Measurements from ENCODE around the gene GTF3C4. TPM values are rescaled to one million over a fixed set of nuclear protein-coding genes. Genes with fewer than 3 reads are reported as not detected.

GTF3C4 gene
- total and polyA plus RNA-seq, 10 of the 15 experiments (the other 5 are each of a cell fraction or from before 2014, with no cell fraction given) = 3.2 to 18.9 (median 8.2) TPM

DNA sequence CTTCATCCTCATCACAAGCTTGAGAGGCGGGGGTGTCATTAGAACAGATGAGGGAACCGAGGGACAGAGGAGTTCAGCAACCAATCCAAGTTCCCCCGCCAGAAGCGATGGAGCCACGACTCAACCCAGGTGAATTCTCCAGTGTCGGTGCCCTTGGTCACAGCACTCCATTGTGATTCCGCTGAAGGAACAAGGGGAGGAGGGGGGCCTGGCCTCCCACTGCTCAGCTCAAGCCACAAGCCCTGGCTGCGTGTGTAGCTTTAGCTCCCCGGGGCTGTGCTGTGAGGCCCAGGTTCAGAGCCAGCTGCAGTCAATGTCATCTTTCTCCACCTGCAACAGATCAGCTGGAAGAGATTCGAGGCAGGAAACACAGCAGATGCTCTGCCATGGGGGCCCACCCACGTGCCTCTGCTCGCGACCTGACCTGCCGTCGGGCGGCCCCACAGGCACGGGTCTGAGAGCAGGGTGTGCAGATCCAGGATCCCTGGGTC lies 72.6 kb downstream of the GTF3C4 start (continued):
- TF ChIP-seq ZNF217 (IDR thresholded peaks at IDR 0.05) (no peak), ATF7 (IDR thresholded peaks at IDR 0.05; ENCODE audit: low read depth) (no peak)

DNA sequence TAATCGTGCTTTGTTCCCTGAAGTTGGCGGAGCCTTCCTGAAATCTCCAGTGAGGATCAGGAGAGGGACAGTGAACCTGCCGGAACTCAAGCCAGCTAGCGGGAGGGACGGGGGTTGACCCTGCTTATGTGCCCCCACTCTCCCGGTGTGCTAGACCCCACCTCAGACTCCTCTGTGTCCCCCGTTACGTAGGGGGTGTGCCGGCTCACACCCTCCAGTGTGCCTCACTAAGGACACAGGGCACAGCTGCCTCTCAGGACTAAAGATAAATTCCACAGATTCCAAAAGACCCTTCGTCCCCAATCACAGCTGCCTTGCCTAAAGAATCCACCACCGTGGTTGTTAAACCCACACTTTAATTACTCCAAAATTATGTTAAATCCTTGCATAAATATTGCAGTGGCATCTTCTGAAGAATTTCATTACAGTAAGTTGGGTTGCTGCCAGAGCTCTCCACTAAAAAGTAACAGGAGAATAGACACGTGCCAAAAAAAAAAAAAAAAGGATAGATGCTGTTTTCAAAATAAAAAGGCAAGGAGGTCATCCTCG lies 73.7 kb downstream of the GTF3C4 start:
- RAD21 ChIA-PET (ENCODE audit: unreplicated experiment) = no interaction called here
- Histone ChIP-seq H4K20me1 (ENCODE audit: control insufficient read depth, insufficient read depth) (no peaks in the 10 kb centered on the region), H3K9me3 (replicated peaks; ENCODE audit: control insufficient read depth, insufficient read depth, low read length) (no peaks in the 10 kb centered on the region), H3K4me3 (no peak overlapping the region), H3K9ac (ENCODE audit: control insufficient read depth, insufficient read depth, low read length) (no peak overlapping the region), H2AFZ (ENCODE audit: control insufficient read depth, low read depth, low read length) (no peak overlapping the region), H3K4me1 (ENCODE audit: control insufficient read depth, insufficient read depth, low read length) (no peaks in the 10 kb centered on the region), H3K4me2 (ENCODE audit: control insufficient read depth, insufficient read depth) (no peak overlapping the region), H3K27me3 (replicated peaks in 1 of 2; ENCODE audit: control insufficient read depth in 2 of 2, insufficient read depth in 2 of 2, low read length in 1 of 2) (peaks cover 10 to 15% of the 10 kb centered on the region in 2 experiments), H3K79me2 (ENCODE audit: control insufficient read depth, insufficient read depth, low read length) (no peaks in the 10 kb centered on the region), H3K36me3 (ENCODE audit: control insufficient read depth in 2 of 2, insufficient read depth in 2 of 2, low read length in 1 of 2) (no peaks in the 10 kb centered on the region), H3K27ac (ENCODE audit: control insufficient read depth, insufficient read depth) (no peak overlapping the region)
- SMC1A ChIA-PET (ENCODE audit: uncharacterized antibody, unreplicated experiment) = no interaction called here
- WGBS (ENCODE audit: insufficient coverage, insufficient replicate concordance, low lambda C conversion rate, missing lambda C conversion rate) = 58% methylated on average over 13 of the region's 13 CpGs
- ATAC-seq = no peak
- CTCF ChIA-PET = no interaction called here
- intact Hi-C loops (cut with micrococcal nuclease; ENCODE audit: unreplicated experiment) = no loop called here
- no peak for FAIRE-seq
- no peak for DNase-seq (ENCODE audit: low read depth, low spot score)
- in situ Hi-C loops (cut with MboI) = no loop called here
- no TSS peak for BruUV-seq (replicated peaks)
- POLR2A ChIA-PET = no interaction called here
- no peak for TF ChIP-seq SRF (IDR thresholded peaks at IDR 0.05; ENCODE audit: low read depth in 2 of 2, low read length in 2 of 2)
- TF ChIP-seq, protein P1, sequence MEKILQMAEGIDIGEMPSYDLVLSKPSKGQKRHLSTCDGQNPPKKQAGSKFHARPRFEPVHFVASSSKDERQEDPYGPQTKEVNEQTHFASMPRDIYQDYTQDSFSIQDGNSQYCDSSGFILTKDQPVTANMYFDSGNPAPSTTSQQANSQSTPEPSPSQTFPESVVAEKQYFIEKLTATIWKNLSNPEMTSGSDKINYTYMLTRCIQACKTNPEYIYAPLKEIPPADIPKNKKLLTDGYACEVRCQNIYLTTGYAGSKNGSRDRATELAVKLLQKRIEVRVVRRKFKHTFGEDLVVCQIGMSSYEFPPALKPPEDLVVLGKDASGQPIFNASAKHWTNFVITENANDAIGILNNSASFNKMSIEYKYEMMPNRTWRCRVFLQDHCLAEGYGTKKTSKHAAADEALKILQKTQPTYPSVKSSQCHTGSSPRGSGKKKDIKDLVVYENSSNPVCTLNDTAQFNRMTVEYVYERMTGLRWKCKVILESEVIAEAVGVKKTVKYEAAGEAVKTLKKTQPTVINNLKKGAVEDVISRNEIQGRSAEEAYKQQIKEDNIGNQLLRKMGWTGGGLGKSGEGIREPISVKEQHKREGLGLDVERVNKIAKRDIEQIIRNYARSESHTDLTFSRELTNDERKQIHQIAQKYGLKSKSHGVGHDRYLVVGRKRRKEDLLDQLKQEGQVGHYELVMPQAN (conservative IDR thresholded peaks at IDR 0.05) = no peak
- TF ChIP-seq MXI1 (IDR thresholded peaks at IDR 0.05; ENCODE audit: low read depth, low read length) = no peak
- TF ChIP-seq, protein P2, sequence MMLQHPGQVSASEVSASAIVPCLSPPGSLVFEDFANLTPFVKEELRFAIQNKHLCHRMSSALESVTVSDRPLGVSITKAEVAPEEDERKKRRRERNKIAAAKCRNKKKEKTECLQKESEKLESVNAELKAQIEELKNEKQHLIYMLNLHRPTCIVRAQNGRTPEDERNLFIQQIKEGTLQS (IDR thresholded peaks at IDR 0.05; ENCODE audit: borderline replicate concordance, extremely low read depth, low read depth, low read length) = no peak
- TF ChIP-seq, protein P3, sequence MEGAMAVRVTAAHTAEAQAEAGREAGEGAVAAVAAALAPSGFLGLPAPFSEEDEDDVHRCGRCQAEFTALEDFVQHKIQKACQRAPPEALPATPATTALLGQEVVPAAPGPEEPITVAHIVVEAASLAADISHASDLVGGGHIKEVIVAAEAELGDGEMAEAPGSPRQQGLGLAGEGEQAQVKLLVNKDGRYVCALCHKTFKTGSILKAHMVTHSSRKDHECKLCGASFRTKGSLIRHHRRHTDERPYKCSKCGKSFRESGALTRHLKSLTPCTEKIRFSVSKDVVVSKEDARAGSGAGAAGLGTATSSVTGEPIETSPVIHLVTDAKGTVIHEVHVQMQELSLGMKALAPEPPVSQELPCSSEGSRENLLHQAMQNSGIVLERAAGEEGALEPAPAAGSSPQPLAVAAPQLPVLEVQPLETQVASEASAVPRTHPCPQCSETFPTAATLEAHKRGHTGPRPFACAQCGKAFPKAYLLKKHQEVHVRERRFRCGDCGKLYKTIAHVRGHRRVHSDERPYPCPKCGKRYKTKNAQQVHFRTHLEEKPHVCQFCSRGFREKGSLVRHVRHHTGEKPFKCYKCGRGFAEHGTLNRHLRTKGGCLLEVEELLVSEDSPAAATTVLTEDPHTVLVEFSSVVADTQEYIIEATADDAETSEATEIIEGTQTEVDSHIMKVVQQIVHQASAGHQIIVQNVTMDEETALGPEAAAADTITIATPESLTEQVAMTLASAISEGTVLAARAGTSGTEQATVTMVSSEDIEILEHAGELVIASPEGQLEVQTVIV (IDR thresholded peaks at IDR 0.05; ENCODE audit: borderline replicate concordance, partially characterized antibody) = no peak
- TF ChIP-seq, protein P4, sequence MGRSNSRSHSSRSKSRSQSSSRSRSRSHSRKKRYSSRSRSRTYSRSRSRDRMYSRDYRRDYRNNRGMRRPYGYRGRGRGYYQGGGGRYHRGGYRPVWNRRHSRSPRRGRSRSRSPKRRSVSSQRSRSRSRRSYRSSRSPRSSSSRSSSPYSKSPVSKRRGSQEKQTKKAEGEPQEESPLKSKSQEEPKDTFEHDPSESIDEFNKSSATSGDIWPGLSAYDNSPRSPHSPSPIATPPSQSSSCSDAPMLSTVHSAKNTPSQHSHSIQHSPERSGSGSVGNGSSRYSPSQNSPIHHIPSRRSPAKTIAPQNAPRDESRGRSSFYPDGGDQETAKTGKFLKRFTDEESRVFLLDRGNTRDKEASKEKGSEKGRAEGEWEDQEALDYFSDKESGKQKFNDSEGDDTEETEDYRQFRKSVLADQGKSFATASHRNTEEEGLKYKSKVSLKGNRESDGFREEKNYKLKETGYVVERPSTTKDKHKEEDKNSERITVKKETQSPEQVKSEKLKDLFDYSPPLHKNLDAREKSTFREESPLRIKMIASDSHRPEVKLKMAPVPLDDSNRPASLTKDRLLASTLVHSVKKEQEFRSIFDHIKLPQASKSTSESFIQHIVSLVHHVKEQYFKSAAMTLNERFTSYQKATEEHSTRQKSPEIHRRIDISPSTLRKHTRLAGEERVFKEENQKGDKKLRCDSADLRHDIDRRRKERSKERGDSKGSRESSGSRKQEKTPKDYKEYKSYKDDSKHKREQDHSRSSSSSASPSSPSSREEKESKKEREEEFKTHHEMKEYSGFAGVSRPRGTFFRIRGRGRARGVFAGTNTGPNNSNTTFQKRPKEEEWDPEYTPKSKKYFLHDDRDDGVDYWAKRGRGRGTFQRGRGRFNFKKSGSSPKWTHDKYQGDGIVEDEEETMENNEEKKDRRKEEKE (IDR thresholded peaks at IDR 0.05) = no peak
